MM.1S (cell line): ENCODE results near the gene CD47.

Source experiments
- DNase-seq: peaks from one replicate; pipeline ENCODE4 v3.0.0-alpha.2; 2015
- H2AFZ ChIP-seq: fragments of 300-600 bp; sonication (generic); 2 replicates; pipeline ENCODE4 v1.6.0; 2016; ENCODE audit warnings: antibody characterized with exemption, low read length
- H3F3A ChIP-seq: fragments of 300-600 bp; sonication (generic); 2 replicates; pipeline ENCODE4 v1.6.1; 2016; ENCODE audit warnings: mild to moderate bottlenecking, antibody characterized with exemption, low read length, moderate library complexity, mixed read lengths; ENCODE audit not compliant: insufficient read depth
- H3K27ac ChIP-seq: fragments of 300-600 bp; sonication (generic); 2 replicates; pipeline ENCODE4 v1.5.1; 2016; ENCODE audit warnings: mild to moderate bottlenecking, low read length
- H3K27me3 ChIP-seq: fragments of 300-600 bp; sonication (generic); replicated peaks from 2 replicates; pipeline ENCODE4 v1.6.0; 2016; ENCODE audit warnings: low read length; ENCODE audit not compliant: insufficient read depth
- H3K36me3 ChIP-seq: fragments of 300-600 bp; sonication (generic); replicated peaks from 2 replicates; pipeline ENCODE4 v1.6.1; 2016; ENCODE audit warnings: mild to moderate bottlenecking, low read length, mixed read lengths; ENCODE audit not compliant: insufficient read depth
- H3K4me1 ChIP-seq: fragments of 300-600 bp; sonication (generic); 2 replicates; pipeline ENCODE4 v1.6.1; 2016; ENCODE audit warnings: low read length, mixed read lengths
- H3K4me2 ChIP-seq: fragments of 300-600 bp; sonication (generic); 2 replicates; pipeline ENCODE4 v1.6.0; 2016; ENCODE audit warnings: low read depth, low read length
- H3K4me3 ChIP-seq: fragments of 300-600 bp; sonication (generic); 2 replicates; pipeline ENCODE4 v1.5.1; 2016; ENCODE audit warnings: low read length, mixed read lengths
- H3K79me2 ChIP-seq: fragments of 300-600 bp; sonication (generic); 2 replicates; pipeline ENCODE4 v1.6.1; 2016; ENCODE audit warnings: mixed run types, low read length, mixed read lengths
- H3K9ac ChIP-seq: fragments of 300-600 bp; sonication (generic); 2 replicates; pipeline ENCODE4 v1.6.1; 2016; ENCODE audit warnings: low read length, mixed read lengths
- H3K9me2 ChIP-seq: fragments of 300-600 bp; sonication (generic); replicated peaks from 2 replicates; pipeline ENCODE4 v1.6.1; 2016; ENCODE audit warnings: mild to moderate bottlenecking, low read length, mixed read lengths; ENCODE audit not compliant: insufficient read depth
- H3K9me3 ChIP-seq: fragments of 300-600 bp; sonication (generic); replicated peaks from 2 replicates; pipeline ENCODE4 v1.6.1; 2016; ENCODE audit warnings: mild to moderate bottlenecking, low read length, mixed read lengths; ENCODE audit not compliant: insufficient read depth
- H4K20me1 ChIP-seq: fragments of 300-600 bp; sonication (generic); 2 replicates; pipeline ENCODE4 v1.6.1; 2016; ENCODE audit warnings: mild to moderate bottlenecking, low read length, moderate library complexity, mixed read lengths; ENCODE audit not compliant: insufficient read depth
- EZH2 ChIP-seq: fragments of 300-600 bp; sonication (generic); optimal IDR thresholded peaks from 2 replicates; pipeline ENCODE3; 2017; ENCODE audit warnings: low read depth, mild to moderate bottlenecking, antibody characterized with exemption, low read length, mixed read lengths
- EZH2phosphoT487 ChIP-seq: fragments of 300-600 bp; sonication (generic); IDR thresholded peaks from 2 replicates; pipeline ENCODE4 v1.6.1; 2018; ENCODE audit warnings: antibody characterized with exemption, low read length
- TF ChIP-seq, protein P1 (sequence below): fragments of 300-600 bp; sonication (generic); IDR thresholded peaks from 2 replicates; pipeline ENCODE4 v1.5.1; 2016; ENCODE audit warnings: antibody characterized with exemption, low read length, mixed read lengths

The CD47 gene

DNA sequence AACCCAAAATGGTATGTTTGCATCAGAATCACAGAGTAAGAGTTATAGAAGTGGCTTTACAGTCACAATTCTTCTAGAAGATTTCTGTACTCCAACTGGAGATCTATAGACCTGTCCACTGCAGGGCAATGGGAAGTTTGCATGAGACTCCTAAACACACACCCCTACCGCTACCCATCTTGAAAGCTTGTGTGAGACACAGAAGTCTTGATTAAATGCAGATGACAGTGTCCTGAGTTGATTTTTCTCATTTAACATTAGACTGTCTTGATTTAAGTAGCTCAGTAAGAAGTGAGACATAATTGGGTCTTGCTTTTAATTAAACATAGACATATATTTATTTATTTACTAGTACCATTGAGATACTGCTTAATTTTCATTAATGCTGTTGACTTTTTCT is 54.4 kb downstream of the CD47 start:
- DNase-seq, result no peak
- Histone ChIP-seq H3K9ac (no peak overlapping the region), H3K79me2 (no peaks in the 10 kb centered on the region), H3K4me2 (no peak overlapping the region), H3K4me3 (no peak overlapping the region), H3K4me1 (no peaks in the 10 kb centered on the region), H3K9me3 (no peaks in the 10 kb centered on the region), H3K27ac (no peak overlapping the region), H3K9me2 (no peaks in the 10 kb centered on the region), H2AFZ (no peak overlapping the region), H3K27me3 (no peaks in the 10 kb centered on the region), H3F3A (no peaks in the 10 kb centered on the region), H4K20me1 (no peaks in the 10 kb centered on the region), H3K36me3 (no peaks in the 10 kb centered on the region)
- TF ChIP-seq EZH2, result no peak
- TF ChIP-seq, protein P1, sequence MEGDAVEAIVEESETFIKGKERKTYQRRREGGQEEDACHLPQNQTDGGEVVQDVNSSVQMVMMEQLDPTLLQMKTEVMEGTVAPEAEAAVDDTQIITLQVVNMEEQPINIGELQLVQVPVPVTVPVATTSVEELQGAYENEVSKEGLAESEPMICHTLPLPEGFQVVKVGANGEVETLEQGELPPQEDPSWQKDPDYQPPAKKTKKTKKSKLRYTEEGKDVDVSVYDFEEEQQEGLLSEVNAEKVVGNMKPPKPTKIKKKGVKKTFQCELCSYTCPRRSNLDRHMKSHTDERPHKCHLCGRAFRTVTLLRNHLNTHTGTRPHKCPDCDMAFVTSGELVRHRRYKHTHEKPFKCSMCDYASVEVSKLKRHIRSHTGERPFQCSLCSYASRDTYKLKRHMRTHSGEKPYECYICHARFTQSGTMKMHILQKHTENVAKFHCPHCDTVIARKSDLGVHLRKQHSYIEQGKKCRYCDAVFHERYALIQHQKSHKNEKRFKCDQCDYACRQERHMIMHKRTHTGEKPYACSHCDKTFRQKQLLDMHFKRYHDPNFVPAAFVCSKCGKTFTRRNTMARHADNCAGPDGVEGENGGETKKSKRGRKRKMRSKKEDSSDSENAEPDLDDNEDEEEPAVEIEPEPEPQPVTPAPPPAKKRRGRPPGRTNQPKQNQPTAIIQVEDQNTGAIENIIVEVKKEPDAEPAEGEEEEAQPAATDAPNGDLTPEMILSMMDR, result no peak
- no peak for TF ChIP-seq EZH2phosphoT487

- H3K4me2 ChIP-seq, result no peak overlapping the region
- H3K9me2 ChIP-seq, result no peaks in the 10 kb centered on the region
- H3K27me3 ChIP-seq, result no peaks in the 10 kb centered on the region
- no peaks in the 10 kb centered on the region for H3K9me3 ChIP-seq
- no peaks in the 10 kb centered on the region for H3K36me3 ChIP-seq
- H3K4me3 ChIP-seq, result no peak overlapping the region
- DNase-seq, result no peak
- no peaks in the 10 kb centered on the region for H3F3A ChIP-seq
- H3K9ac ChIP-seq, result no peak overlapping the region
- H3K79me2 ChIP-seq, result no peaks in the 10 kb centered on the region
- no peaks in the 10 kb centered on the region for H3K4me1 ChIP-seq
- no peak overlapping the region for H2AFZ ChIP-seq
- no peaks in the 10 kb centered on the region for H4K20me1 ChIP-seq
- TF ChIP-seq EZH2phosphoT487 (no peak), EZH2 (no peak)
- TF ChIP-seq, protein P1, result no peak
- H3K27ac ChIP-seq, result no peak overlapping the region
Observed at GRCh38 chr3:108035751-108036150, 55.1 kb downstream of the CD47 start.

DNA sequence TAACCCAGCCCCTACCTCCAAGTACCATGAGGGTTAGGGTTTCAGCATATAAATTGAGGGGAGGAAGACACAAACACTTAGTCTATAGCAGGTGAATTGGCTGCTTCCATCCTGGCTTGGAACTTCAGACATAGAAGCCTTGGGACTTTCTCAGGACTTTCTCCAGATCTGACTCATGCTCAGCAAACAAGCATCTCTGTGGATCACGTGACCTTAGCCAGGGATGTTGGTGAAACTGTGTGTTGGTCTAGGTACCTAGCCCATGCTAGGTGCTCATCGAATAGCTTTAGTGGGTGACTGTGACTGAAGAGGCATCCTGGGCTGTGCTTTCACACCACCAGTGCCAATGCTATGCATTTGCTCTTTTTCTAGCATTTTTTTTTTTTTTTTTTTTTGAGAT is 58.9 kb downstream of the CD47 start:
- no peak for DNase-seq
- Histone ChIP-seq H3K36me3 (no peaks in the 10 kb centered on the region), H3F3A (no peaks in the 10 kb centered on the region)

More for the DNA sequence above, 58.9 kb downstream of the CD47 start:
- Histone ChIP-seq H3K9ac (no peak overlapping the region), H4K20me1 (no peaks in the 10 kb centered on the region), H3K9me2 (no peaks in the 10 kb centered on the region), H3K27ac (no peak overlapping the region), H3K9me3 (no peaks in the 10 kb centered on the region; the same call in 1 of the 2 replicates), H2AFZ (no peak overlapping the region), H3K79me2 (no peaks in the 10 kb centered on the region), H3K4me1 (no peaks in the 10 kb centered on the region), H3K4me2 (no peak overlapping the region), H3K27me3 (no peaks in the 10 kb centered on the region), H3K4me3 (no peak overlapping the region)
- no peak for TF ChIP-seq EZH2
- TF ChIP-seq, protein P1, result no peak
- TF ChIP-seq EZH2phosphoT487, result no peak
